ENCODE data around the gene WWOX.
"Not testable (repeated sequence)": the region's sequence is repeated elsewhere in the genome, so short reads cannot be mapped to it uniquely, and the experiment has no call there.

WWOX gene

GRCh38 chr16:78596348-78596995 lies 497.0 kb downstream of the WWOX start:
- DNase-seq = no peak

- DNase-seq = no peak
Measured at GRCh38 chr16:78596996-78597422, 497.6 kb downstream of the WWOX start.

- DNase-seq = no peak
Measured at GRCh38 chr16:78597809-78598570, 498.5 kb downstream of the WWOX start.

GRCh38 chr16:78599271-78599670 lies 499.8 kb downstream of the WWOX start:
- no peak for DNase-seq

- DNase-seq = not testable (repeated sequence)
Measured at GRCh38 chr16:78604423-78605062, 505.1 kb downstream of the WWOX start.

GRCh38 chr16:78605548-78606101 lies 506.2 kb downstream of the WWOX start:
- no peak for DNase-seq

GRCh38 chr16:78606545-78606944 lies 507.1 kb downstream of the WWOX start:
- DNase-seq = no peak

GRCh38 chr16:78607022-78607421 lies 507.6 kb downstream of the WWOX start:
- DNase-seq = no peak

GRCh38 chr16:78607465-78607864 lies 508.0 kb downstream of the WWOX start:
- no peak for DNase-seq

- DNase-seq = no peak
Measured at GRCh38 chr16:78608305-78608776, 508.9 kb downstream of the WWOX start.

GRCh38 chr16:78609402-78610274 lies 510.2 kb downstream of the WWOX start:
- DNase-seq = no peak

GRCh38 chr16:78611318-78611717 lies 511.9 kb downstream of the WWOX start:
- DNase-seq = no peak

GRCh38 chr16:78619811-78620210 lies 520.4 kb downstream of the WWOX start:
- DNase-seq = no peak

- DNase-seq = no peak
Measured at GRCh38 chr16:78620291-78620690, 520.8 kb downstream of the WWOX start.

- DNase-seq = no peak
Measured at GRCh38 chr16:78623796-78624195, 524.3 kb downstream of the WWOX start.

GRCh38 chr16:78624366-78624765 lies 524.9 kb downstream of the WWOX start:
- DNase-seq = no peak

GRCh38 chr16:78628461-78629045 lies 529.1 kb downstream of the WWOX start:
- no peak for DNase-seq

GRCh38 chr16:78629173-78629572 lies 529.7 kb downstream of the WWOX start:
- no peak for DNase-seq

GRCh38 chr16:78630102-78630501 lies 530.6 kb downstream of the WWOX start:
- DNase-seq = no peak

GRCh38 chr16:78633551-78633950 lies 534.1 kb downstream of the WWOX start:
- no peak for DNase-seq

GRCh38 chr16:78635807-78636206 lies 536.4 kb downstream of the WWOX start:
- DNase-seq = no peak

- DNase-seq = no peak
Measured at GRCh38 chr16:78638371-78638770, 538.9 kb downstream of the WWOX start.

Measured in activated CD4-positive, alpha-beta T cell treated with anti-CD3 and anti-CD28 coated beads, Interleukin-2, Interleukin-6, amounts not matched to agents 100 ng/mL and 50 ng/mL, durations not matched to agents 16 hours and 8 hours (primary cell).